ENCODE results near the gene PACSIN1.

- TF ChIP-seq JUND (IDR thresholded peaks at IDR 0.05) (no peak), SIN3A (IDR thresholded peaks at IDR 0.05; ENCODE audit: low read depth) (no peak), SP1 (IDR thresholded peaks at IDR 0.05; ENCODE audit: low read depth) (no peak), POLR2A (IDR thresholded peaks at IDR 0.05; ENCODE audit: borderline replicate concordance, extremely low read depth, insufficient read depth, insufficient read length) (no peak), ZNF274 (IDR thresholded peaks at IDR 0.05; ENCODE audit: low read depth, low read length) (no peak)
- TF ChIP-seq, protein P1, sequence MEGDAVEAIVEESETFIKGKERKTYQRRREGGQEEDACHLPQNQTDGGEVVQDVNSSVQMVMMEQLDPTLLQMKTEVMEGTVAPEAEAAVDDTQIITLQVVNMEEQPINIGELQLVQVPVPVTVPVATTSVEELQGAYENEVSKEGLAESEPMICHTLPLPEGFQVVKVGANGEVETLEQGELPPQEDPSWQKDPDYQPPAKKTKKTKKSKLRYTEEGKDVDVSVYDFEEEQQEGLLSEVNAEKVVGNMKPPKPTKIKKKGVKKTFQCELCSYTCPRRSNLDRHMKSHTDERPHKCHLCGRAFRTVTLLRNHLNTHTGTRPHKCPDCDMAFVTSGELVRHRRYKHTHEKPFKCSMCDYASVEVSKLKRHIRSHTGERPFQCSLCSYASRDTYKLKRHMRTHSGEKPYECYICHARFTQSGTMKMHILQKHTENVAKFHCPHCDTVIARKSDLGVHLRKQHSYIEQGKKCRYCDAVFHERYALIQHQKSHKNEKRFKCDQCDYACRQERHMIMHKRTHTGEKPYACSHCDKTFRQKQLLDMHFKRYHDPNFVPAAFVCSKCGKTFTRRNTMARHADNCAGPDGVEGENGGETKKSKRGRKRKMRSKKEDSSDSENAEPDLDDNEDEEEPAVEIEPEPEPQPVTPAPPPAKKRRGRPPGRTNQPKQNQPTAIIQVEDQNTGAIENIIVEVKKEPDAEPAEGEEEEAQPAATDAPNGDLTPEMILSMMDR (IDR thresholded peaks at IDR 0.05 in 2 of 3, conservative IDR thresholded peaks at IDR 0.05 in 1 of 3; ENCODE audit: borderline replicate concordance in 1 of 3, insufficient read depth in 1 of 3, low read depth in 2 of 3, low read length in 2 of 3): no peak
Measured at GRCh38 chr6:34511915-34512737, 46.2 kb downstream of the PACSIN1 start.
